ENCODE results near the gene IPO5. TPM values are rescaled to one million over a fixed set of nuclear protein-coding genes. Genes with fewer than 3 reads are reported as not detected.

IPO5 gene
- total RNA-seq, 6 experiments from 2014 or later: 36.0 to 52.3 (median 45.2) TPM

DNA sequence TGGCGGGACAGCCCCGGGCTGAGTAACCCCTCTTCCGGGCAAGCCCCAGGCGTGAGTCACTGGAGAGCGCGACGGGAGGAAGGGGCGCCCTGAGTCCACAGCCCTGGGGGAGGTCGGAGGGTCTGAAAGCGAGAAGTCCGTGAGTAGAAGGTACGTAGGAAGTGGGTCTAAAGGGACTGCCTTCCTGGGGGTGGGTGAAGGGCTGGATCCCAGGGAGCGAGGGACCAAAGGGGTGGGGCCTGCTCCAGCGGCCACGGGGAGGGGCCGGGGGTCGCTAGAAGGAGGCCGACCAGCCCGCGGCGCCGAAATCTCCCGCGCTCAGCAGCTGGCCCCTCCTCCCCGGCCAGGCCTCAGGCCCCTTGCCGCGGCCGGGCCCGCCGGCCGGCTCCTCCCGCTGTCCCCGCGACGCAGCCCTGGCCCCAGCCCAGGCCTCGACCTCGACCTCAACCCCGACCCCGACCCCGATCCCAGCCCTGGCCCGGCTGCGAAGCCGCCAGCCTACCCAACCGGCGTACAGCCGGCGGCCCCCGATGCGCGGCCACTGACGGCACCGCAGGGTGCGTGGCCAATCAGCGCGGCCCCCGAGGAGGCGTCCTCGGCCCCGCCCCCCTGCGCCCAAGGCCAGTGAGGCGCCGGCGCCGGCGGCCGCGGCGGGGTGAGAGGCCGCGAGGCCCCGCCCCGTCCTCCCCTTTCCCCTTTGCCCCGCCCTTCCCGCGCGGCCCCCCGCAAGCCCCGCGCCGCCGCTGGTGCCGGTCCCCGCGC lies 22.6 kb downstream of the IPO5 start:
- intact Hi-C loops (cut with DNase I): no loop called here
- no peaks in the 10 kb centered on the region for H3K36me3 ChIP-seq

GRCh38 chr13:97976610-97977521 lies 23.4 kb downstream of the IPO5 start:
- peak; percentile 2 to 9 (median 4) for ATAC-seq
- WGBS (ENCODE audit: insufficient coverage, low coverage, low lambda C conversion rate, missing lambda C conversion rate): 0% methylated on average over 2 of the region's 79 CpGs
- intact Hi-C loops (cut with DNase I): no loop called here
- Histone ChIP-seq H3K36me3 (no peaks in the 10 kb centered on the region), H3K27me3 (no peaks in the 10 kb centered on the region), H3K27ac (peak overlapping the region; percentile 72 to 92 (median 76)), H3K4me3 (peak overlapping the region; percentile 74 to 87 (median 77)), H3K9me3 (no peaks in the 10 kb centered on the region), H3K4me1 (peaks cover 0 to 42% (median 7%) of the 10 kb centered on the region in 4 donors)
- peak; percentile 50 to 62 (median 54) for DNase-seq
- no peak for TF ChIP-seq POLR2A (IDR thresholded peaks at IDR 0.05)
- no peak for TF ChIP-seq CTCF (IDR thresholded peaks at IDR 0.05)

More for the DNA sequence above, 22.6 kb downstream of the IPO5 start:
- H3K9me3 ChIP-seq: no peaks in the 10 kb centered on the region
- no peaks in the 10 kb centered on the region for H3K27me3 ChIP-seq
- DNase-seq (peak; percentile 93 to 97 (median 96)), ATAC-seq (peak; percentile 88 to 95 (median 90))
- H3K27ac ChIP-seq: peak overlapping the region; percentile 82 to 92 (median 88)
- TF ChIP-seq POLR2A (IDR thresholded peaks at IDR 0.05): peak; percentile 89
- TF ChIP-seq CTCF (IDR thresholded peaks at IDR 0.05): no peak
- WGBS (ENCODE audit: insufficient coverage, low coverage, low lambda C conversion rate, missing lambda C conversion rate): 3% methylated on average over 10 of the region's 84 CpGs
- peak overlapping the region; percentile 60 to 87 (median 61) for H3K4me3 ChIP-seq
- peaks cover 0 to 42% (median 7%) of the 10 kb centered on the region in 4 donors for H3K4me1 ChIP-seq

DNA sequence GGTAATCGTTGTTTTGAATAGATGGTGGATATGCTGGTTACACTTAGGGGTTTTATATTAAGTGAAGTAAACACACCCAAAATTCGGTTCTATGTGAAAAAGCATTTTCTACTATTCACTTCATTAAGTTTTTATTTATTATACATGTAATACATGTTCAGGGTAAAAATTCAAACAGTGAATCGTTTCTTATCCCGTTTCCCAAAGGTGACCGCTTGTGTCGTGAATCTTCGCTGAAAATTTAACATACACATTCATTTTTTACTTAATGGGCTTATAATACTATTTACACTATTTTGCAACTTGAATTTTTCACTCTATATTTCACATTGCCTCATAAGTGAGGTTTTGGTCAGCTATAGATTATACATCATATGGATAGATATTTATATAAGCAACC lies 24.5 kb downstream of the IPO5 start:
- 66% methylated on average over 7 of the region's 7 CpGs for WGBS (ENCODE audit: insufficient coverage, low coverage, low lambda C conversion rate, missing lambda C conversion rate)

DNA sequence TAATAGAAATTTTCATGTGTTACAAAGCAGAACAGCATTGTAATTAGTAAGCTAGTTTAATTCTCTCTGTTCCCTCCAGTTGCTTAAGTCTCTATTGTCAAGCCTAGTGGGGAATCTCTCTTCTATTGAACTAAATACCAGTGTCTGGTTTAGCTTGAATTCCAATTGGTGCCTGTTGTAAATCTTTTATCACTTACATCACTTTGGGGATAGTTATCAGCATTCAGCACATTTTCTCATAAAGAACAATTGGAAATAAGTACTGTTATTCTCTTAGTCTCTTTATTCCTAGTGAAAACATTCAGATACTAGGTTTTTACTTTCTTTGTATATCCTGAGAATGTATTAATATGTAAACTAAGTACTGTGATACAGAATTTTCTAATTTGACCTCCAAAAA lies 25.2 kb downstream of the IPO5 start:
- Histone ChIP-seq H3K27ac (no peak overlapping the region), H3K4me3 (no peak overlapping the region), H3K4me1 (peaks cover 0 to 34% (median 7%) of the 10 kb centered on the region in 4 donors), H3K36me3 (no peaks in the 10 kb centered on the region), H3K27me3 (no peaks in the 10 kb centered on the region), H3K9me3 (no peaks in the 10 kb centered on the region)
- DNase-seq (no peak), ATAC-seq (no peak)
- intact Hi-C loops (cut with DNase I): no loop called here
- TF ChIP-seq CTCF (IDR thresholded peaks at IDR 0.05) (no peak), POLR2A (IDR thresholded peaks at IDR 0.05) (no peak)

More for the DNA sequence above, 24.5 kb downstream of the IPO5 start:
- ATAC-seq: no peak
- Histone ChIP-seq H3K36me3 (no peaks in the 10 kb centered on the region), H3K4me3 (peak overlapping the region in 2 of 3 donors; percentile 77 to 87), H3K4me1 (peaks cover 0 to 36% (median 7%) of the 10 kb centered on the region in 4 donors), H3K27ac (peak overlapping the region in 1 of 3 donors; percentile 92), H3K27me3 (no peaks in the 10 kb centered on the region), H3K9me3 (no peaks in the 10 kb centered on the region)
- TF ChIP-seq POLR2A (IDR thresholded peaks at IDR 0.05): no peak
- no peak for TF ChIP-seq CTCF (IDR thresholded peaks at IDR 0.05)
- intact Hi-C loops (cut with DNase I): no loop called here
- no peak for DNase-seq
